SK-N-SH treated with all-trans-retinoic acid at 6 μM for 48 hours (cell line): ENCODE measurements around the gene SLC39A13.

Experiments used
- BACH2 ChIP-seq: fragments of 250-450 bp; sonication (Bioruptor Pico); IDR thresholded peaks from 2 replicates; pipeline ENCODE4 v1.9.0; 2021; ENCODE audit warnings: mild to moderate bottlenecking, borderline replicate concordance
- CSDC2 ChIP-seq: fragments of 250-450 bp; sonication (Bioruptor Pico); IDR thresholded peaks from 2 replicates; pipeline ENCODE4 v1.5.0; 2020; ENCODE audit warnings: mild to moderate bottlenecking, moderate library complexity
- OSR1 ChIP-seq: fragments of 250-450 bp; sonication (Bioruptor Pico); IDR thresholded peaks from 2 replicates; pipeline ENCODE4 v1.8.0; 2022; ENCODE audit warnings: moderate library complexity, mild to moderate bottlenecking, inconsistent platforms
- POU6F1 ChIP-seq: fragments of 250-450 bp; sonication (Bioruptor Pico); IDR thresholded peaks from 2 replicates; pipeline ENCODE4 v1.8.0; 2021; ENCODE audit warnings: low read depth, mild to moderate bottlenecking, moderate library complexity, borderline replicate concordance
- RARB ChIP-seq: fragments of 250-450 bp; sonication (Bioruptor Pico); IDR thresholded peaks from 2 replicates; pipeline ENCODE4 v1.8.0; 2021; ENCODE audit warnings: mild to moderate bottlenecking, moderate library complexity
- TCF4 ChIP-seq: fragments of 250-450 bp; sonication (Bioruptor Pico); IDR thresholded peaks from 2 replicates; pipeline ENCODE4 v1.8.0; 2021; ENCODE audit warnings: mild to moderate bottlenecking, moderate library complexity, borderline replicate concordance
- TOX ChIP-seq: fragments of 250-450 bp; sonication (Bioruptor Pico); IDR thresholded peaks from 2 replicates; pipeline ENCODE4 v1.8.0; 2021; ENCODE audit warnings: mild to moderate bottlenecking, moderate library complexity, borderline replicate concordance
- TSHZ2 ChIP-seq: fragments of 250-450 bp; sonication (Bioruptor Pico); IDR thresholded peaks from 2 replicates; pipeline ENCODE4 v1.5.0; 2020; ENCODE audit warnings: mild to moderate bottlenecking, moderate library complexity
- ZFP3 ChIP-seq: fragments of 250-450 bp; sonication (Bioruptor Pico); IDR thresholded peaks from 2 replicates; pipeline ENCODE4 v1.5.0; 2020; ENCODE audit warnings: mild to moderate bottlenecking, moderate library complexity
- ZFP30 ChIP-seq: fragments of 450-650 bp; formaldehyde crosslinking; IDR thresholded peaks from 2 replicates; pipeline ENCODE4 v1.5.0; 2022; ENCODE audit warnings: mild to moderate bottlenecking, moderate library complexity
- TF ChIP-seq, protein P1 (sequence below): fragments of 250-450 bp; sonication (Bioruptor Pico); IDR thresholded peaks from 2 replicates; pipeline ENCODE4 v1.5.1; 2020; ENCODE audit warnings: low read depth, mild to moderate bottlenecking, moderate library complexity
- TF ChIP-seq, protein P2 (sequence below): fragments of 250-450 bp; sonication (Bioruptor Pico); IDR thresholded peaks from 2 replicates; pipeline ENCODE4 v1.8.0; 2020; ENCODE audit warnings: mild to moderate bottlenecking, moderate library complexity, borderline replicate concordance

- TF ChIP-seq TSHZ2 (CRISPR knock-in tag) (no peak), ZFP30 (no peak), RARB (CRISPR knock-in tag) (no peak), ZFP3 (CRISPR knock-in tag) (no peak), BACH2 (CRISPR knock-in tag) (no peak), OSR1 (CRISPR knock-in tag) (no peak), POU6F1 (CRISPR knock-in tag) (no peak), CSDC2 (no peak), TCF4 (CRISPR knock-in tag) (no peak), TOX (CRISPR knock-in tag) (no peak)
- TF ChIP-seq, protein P1, sequence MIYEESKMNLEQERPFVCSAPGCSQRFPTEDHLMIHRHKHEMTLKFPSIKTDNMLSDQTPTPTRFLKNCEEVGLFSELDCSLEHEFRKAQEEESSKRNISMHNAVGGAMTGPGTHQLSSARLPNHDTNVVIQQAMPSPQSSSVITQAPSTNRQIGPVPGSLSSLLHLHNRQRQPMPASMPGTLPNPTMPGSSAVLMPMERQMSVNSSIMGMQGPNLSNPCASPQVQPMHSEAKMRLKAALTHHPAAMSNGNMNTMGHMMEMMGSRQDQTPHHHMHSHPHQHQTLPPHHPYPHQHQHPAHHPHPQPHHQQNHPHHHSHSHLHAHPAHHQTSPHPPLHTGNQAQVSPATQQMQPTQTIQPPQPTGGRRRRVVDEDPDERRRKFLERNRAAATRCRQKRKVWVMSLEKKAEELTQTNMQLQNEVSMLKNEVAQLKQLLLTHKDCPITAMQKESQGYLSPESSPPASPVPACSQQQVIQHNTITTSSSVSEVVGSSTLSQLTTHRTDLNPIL: no peak
- TF ChIP-seq, protein P2, sequence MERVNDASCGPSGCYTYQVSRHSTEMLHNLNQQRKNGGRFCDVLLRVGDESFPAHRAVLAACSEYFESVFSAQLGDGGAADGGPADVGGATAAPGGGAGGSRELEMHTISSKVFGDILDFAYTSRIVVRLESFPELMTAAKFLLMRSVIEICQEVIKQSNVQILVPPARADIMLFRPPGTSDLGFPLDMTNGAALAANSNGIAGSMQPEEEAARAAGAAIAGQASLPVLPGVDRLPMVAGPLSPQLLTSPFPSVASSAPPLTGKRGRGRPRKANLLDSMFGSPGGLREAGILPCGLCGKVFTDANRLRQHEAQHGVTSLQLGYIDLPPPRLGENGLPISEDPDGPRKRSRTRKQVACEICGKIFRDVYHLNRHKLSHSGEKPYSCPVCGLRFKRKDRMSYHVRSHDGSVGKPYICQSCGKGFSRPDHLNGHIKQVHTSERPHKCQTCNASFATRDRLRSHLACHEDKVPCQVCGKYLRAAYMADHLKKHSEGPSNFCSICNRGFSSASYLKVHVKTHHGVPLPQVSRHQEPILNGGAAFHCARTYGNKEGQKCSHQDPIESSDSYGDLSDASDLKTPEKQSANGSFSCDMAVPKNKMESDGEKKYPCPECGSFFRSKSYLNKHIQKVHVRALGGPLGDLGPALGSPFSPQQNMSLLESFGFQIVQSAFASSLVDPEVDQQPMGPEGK (CRISPR knock-in tag): no peak
Observed at GRCh38 chr11:47380078-47380477, 28.3 kb upstream of the SLC39A13 start.
